Measurements from ENCODE around the gene SYNDIG1. TPM values are rescaled to one million over a fixed set of nuclear protein-coding genes. Genes with fewer than 3 reads are reported as not detected.

SYNDIG1 gene
- polyA plus RNA-seq, 1 of the 3 experiments (the other 2 are of a cell fraction), result not detected

DNA sequence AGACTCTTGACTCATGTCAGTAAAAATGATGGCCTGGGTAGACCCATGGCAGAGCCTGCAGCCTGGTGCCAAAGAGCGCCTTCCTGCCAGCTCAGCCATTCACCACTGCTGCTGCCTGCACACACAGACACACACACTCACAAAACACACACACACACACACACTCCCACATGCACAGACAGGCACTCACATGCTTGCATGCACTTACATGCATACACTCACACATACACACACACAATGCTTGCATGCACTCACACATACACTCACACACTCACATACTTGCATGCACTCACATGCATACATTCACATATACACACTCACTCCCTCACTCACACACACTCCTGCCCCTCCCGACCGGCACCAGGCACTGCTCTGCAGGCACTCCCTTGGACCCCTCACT lies 18.0 kb upstream of the SYNDIG1 start:
- POLR2A ChIA-PET, result no interaction called here
- no peaks in the 10 kb centered on the region for H3K4me1 ChIP-seq (ENCODE audit: control insufficient read depth in 1 of 2, insufficient read depth in 2 of 2, low read depth in 1 of 2, low read length in 1 of 2)
- TF ChIP-seq NFIC (IDR thresholded peaks at IDR 0.05; ENCODE audit: borderline replicate concordance), result no peak
- H3K4me3 ChIP-seq (ENCODE audit: low read depth in 2 of 2, low read length in 1 of 2), result no peak overlapping the region
- H3K27ac ChIP-seq (ENCODE audit: low read depth in 2 of 2, low read length in 1 of 2), result no peak overlapping the region
- no peaks in the 10 kb centered on the region for H3K79me2 ChIP-seq (ENCODE audit: insufficient read depth)
- H3K9me2 ChIP-seq, result no peaks in the 10 kb centered on the region
- no peak overlapping the region for H3K9ac ChIP-seq
- no peaks in the 10 kb centered on the region for H3F3A ChIP-seq (replicated peaks; ENCODE audit: insufficient read depth)
- no peak overlapping the region for H3K4me2 ChIP-seq
- WGBS (ENCODE audit: low lambda C conversion rate), result 68% methylated on average over 3 of the region's 3 CpGs
- no peak for DNase-seq
- H3K36me3 ChIP-seq (replicated peaks in 1 of 2; ENCODE audit: control insufficient read depth in 1 of 2, insufficient read depth in 2 of 2, low read length in 1 of 2), result no peaks in the 10 kb centered on the region
- H3K9me3 ChIP-seq, result no peaks in the 10 kb centered on the region
- CTCF ChIA-PET, result no interaction called here
- H3K27me3 ChIP-seq (ENCODE audit: insufficient read depth), result no peaks in the 10 kb centered on the region; the same call in 1 of the 2 replicates
- H4K20me1 ChIP-seq (ENCODE audit: insufficient read depth), result no peaks in the 10 kb centered on the region
- H2AFZ ChIP-seq (ENCODE audit: low read depth), result no peak overlapping the region

DNA sequence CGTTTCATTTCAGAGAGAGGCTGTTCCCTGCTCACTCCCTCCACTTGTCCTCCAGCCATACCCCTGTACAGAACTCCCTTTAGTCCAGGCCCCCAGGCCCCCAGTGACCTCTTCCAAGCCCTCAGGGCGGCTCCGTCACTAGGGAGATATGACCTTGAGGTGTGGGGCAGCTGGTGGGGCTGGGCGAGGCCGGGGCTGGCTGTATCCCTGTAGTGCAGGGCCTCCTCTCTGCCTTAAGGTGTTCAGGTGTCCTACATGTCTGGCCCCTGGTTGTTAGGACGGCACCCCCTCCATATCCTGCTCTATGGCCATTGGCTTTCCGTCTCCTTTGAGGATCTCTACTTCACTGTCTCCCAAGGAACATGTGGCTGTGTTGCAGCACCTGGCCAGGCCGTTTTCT lies 17.4 kb upstream of the SYNDIG1 start:
- Histone ChIP-seq H3K27ac (ENCODE audit: low read depth in 2 of 2, low read length in 1 of 2) (no peak overlapping the region), H3K4me2 (no peak overlapping the region), H3F3A (replicated peaks; ENCODE audit: insufficient read depth) (no peaks in the 10 kb centered on the region), H3K9ac (no peak overlapping the region), H3K4me3 (ENCODE audit: low read depth in 2 of 2, low read length in 1 of 2) (no peak overlapping the region), H3K79me2 (ENCODE audit: insufficient read depth) (no peaks in the 10 kb centered on the region), H3K4me1 (ENCODE audit: control insufficient read depth in 1 of 2, insufficient read depth in 2 of 2, low read depth in 1 of 2, low read length in 1 of 2) (no peaks in the 10 kb centered on the region), H3K9me2 (no peaks in the 10 kb centered on the region), H4K20me1 (ENCODE audit: insufficient read depth) (no peaks in the 10 kb centered on the region), H3K9me3 (no peaks in the 10 kb centered on the region), H3K27me3 (ENCODE audit: insufficient read depth) (no peaks in the 10 kb centered on the region; the same call in 1 of the 2 replicates), H3K36me3 (replicated peaks in 1 of 2; ENCODE audit: control insufficient read depth in 1 of 2, insufficient read depth in 2 of 2, low read length in 1 of 2) (no peaks in the 10 kb centered on the region), H2AFZ (ENCODE audit: low read depth) (no peak overlapping the region)
- POLR2A ChIA-PET, result no interaction called here
- TF ChIP-seq FOSL2 (IDR thresholded peaks at IDR 0.05; ENCODE audit: borderline replicate concordance, low read depth), result no peak
- TF ChIP-seq RAD21 (IDR thresholded peaks at IDR 0.05; ENCODE audit: low read length), result no peak
- TF ChIP-seq SMC3 (IDR thresholded peaks at IDR 0.05; ENCODE audit: low read depth, low read length), result no peak
- no peak for TF ChIP-seq JUND (IDR thresholded peaks at IDR 0.05)
- no peak for TF ChIP-seq ELF1 (IDR thresholded peaks at IDR 0.05)
- no peak for TF ChIP-seq NRF1 (IDR thresholded peaks at IDR 0.05; ENCODE audit: low read depth, low read length)
- TF ChIP-seq, protein P1, sequence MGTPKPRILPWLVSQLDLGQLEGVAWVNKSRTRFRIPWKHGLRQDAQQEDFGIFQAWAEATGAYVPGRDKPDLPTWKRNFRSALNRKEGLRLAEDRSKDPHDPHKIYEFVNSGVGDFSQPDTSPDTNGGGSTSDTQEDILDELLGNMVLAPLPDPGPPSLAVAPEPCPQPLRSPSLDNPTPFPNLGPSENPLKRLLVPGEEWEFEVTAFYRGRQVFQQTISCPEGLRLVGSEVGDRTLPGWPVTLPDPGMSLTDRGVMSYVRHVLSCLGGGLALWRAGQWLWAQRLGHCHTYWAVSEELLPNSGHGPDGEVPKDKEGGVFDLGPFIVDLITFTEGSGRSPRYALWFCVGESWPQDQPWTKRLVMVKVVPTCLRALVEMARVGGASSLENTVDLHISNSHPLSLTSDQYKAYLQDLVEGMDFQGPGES (IDR thresholded peaks at IDR 0.05; ENCODE audit: low read depth, low read length), result no peak
- TF ChIP-seq FOXJ3 (CRISPR knock-in tag; IDR thresholded peaks at IDR 0.05), result no peak
- TF ChIP-seq, protein P2, sequence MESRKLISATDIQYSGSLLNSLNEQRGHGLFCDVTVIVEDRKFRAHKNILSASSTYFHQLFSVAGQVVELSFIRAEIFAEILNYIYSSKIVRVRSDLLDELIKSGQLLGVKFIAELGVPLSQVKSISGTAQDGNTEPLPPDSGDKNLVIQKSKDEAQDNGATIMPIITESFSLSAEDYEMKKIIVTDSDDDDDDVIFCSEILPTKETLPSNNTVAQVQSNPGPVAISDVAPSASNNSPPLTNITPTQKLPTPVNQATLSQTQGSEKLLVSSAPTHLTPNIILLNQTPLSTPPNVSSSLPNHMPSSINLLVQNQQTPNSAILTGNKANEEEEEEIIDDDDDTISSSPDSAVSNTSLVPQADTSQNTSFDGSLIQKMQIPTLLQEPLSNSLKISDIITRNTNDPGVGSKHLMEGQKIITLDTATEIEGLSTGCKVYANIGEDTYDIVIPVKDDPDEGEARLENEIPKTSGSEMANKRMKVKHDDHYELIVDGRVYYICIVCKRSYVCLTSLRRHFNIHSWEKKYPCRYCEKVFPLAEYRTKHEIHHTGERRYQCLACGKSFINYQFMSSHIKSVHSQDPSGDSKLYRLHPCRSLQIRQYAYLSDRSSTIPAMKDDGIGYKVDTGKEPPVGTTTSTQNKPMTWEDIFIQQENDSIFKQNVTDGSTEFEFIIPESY (IDR thresholded peaks at IDR 0.05; ENCODE audit: borderline replicate concordance, low read depth), result no peak
- TF ChIP-seq SIN3A (IDR thresholded peaks at IDR 0.05; ENCODE audit: borderline replicate concordance, low read depth, low read length), result no peak
- TF ChIP-seq TAF1 (IDR thresholded peaks at IDR 0.05; ENCODE audit: borderline replicate concordance, low read depth, low read length), result no peak
- CTCF ChIA-PET, result no interaction called here
- 30% methylated on average over 6 of the region's 8 CpGs for WGBS (ENCODE audit: low lambda C conversion rate)
- DNase-seq, result no peak

Data from SK-N-SH (cell line).